NCI-H2029 (cell line): ENCODE data around the gene SMYD3.
"Not testable (repeated sequence)": the region's sequence is repeated elsewhere in the genome, so short reads cannot be mapped to it uniquely, and the experiment has no call there.

Experiments used
- DNase-seq: peaks from one replicate; lab custom pipeline; 2025; lab: John Stamatoyannopoulos, UW

SMYD3 gene

GRCh38 chr1:246355411-246356230 lies 151.5 kb downstream of the SMYD3 start:
- no peak for DNase-seq

GRCh38 chr1:246351721-246352120 lies 155.4 kb downstream of the SMYD3 start:
- DNase-seq, result no peak

GRCh38 chr1:246350745-246351144 lies 156.3 kb downstream of the SMYD3 start:
- no peak for DNase-seq

- no peak for DNase-seq
Measured at GRCh38 chr1:246343937-246344336, 163.1 kb downstream of the SMYD3 start.

GRCh38 chr1:246343251-246343650 lies 163.8 kb downstream of the SMYD3 start:
- DNase-seq, result no peak

- no peak for DNase-seq
Measured at GRCh38 chr1:246338546-246338945, 168.5 kb downstream of the SMYD3 start.

- DNase-seq, result no peak
Measured at GRCh38 chr1:246338098-246338497, 169.0 kb downstream of the SMYD3 start.

GRCh38 chr1:246335151-246335550 lies 171.9 kb downstream of the SMYD3 start:
- no peak for DNase-seq

- DNase-seq, result no peak
Measured at GRCh38 chr1:246333855-246334254, 173.2 kb downstream of the SMYD3 start.

- DNase-seq, result no peak
Measured at GRCh38 chr1:246332078-246332477, 175.0 kb downstream of the SMYD3 start.

- no peak for DNase-seq
Measured at GRCh38 chr1:246329900-246330299, 177.2 kb downstream of the SMYD3 start.

- DNase-seq, result not testable (repeated sequence)
Measured at GRCh38 chr1:246329292-246329691, 177.8 kb downstream of the SMYD3 start.

GRCh38 chr1:246324711-246325110 lies 182.4 kb downstream of the SMYD3 start:
- no peak for DNase-seq

- DNase-seq, result not testable (repeated sequence)
Measured at GRCh38 chr1:246324033-246324432, 183.0 kb downstream of the SMYD3 start.

GRCh38 chr1:246320286-246320685 lies 186.8 kb downstream of the SMYD3 start:
- DNase-seq, result no peak

- no peak for DNase-seq
Measured at GRCh38 chr1:246319083-246319714, 187.9 kb downstream of the SMYD3 start.

- DNase-seq, result no peak
Measured at GRCh38 chr1:246318622-246319021, 188.5 kb downstream of the SMYD3 start.

- DNase-seq, result no peak
Measured at GRCh38 chr1:246318036-246318359, 189.1 kb downstream of the SMYD3 start.

- DNase-seq, result no peak
Measured at GRCh38 chr1:246317332-246318035, 189.6 kb downstream of the SMYD3 start.

GRCh38 chr1:246311461-246311860 lies 195.6 kb downstream of the SMYD3 start:
- no peak for DNase-seq

GRCh38 chr1:246309247-246309884 lies 197.7 kb downstream of the SMYD3 start:
- DNase-seq, result no peak

- DNase-seq, result no peak
Measured at GRCh38 chr1:246308533-246309075, 198.5 kb downstream of the SMYD3 start.
